C4-2B (cell line): Measurements from ENCODE around the gene SKI.
A peak's percentile ranks its signal among the peaks of the same experiment; 100 is the strongest.

Source experiments
- H3K27ac ChIP-seq: fragments of 450-650 bp; 2 replicates; pipeline ENCODE4 v1.5.1; 2017
- ZFX ChIP-seq: fragments of 450-650 bp; IDR thresholded peaks from 2 replicates; pipeline ENCODE4 v1.6.1; 2017
- TF ChIP-seq, protein P1 (sequence below): fragments of 450-650 bp; conservative IDR thresholded peaks from 2 replicates; pipeline ENCODE4 v1.5.1; 2017; ENCODE audit warnings: mild to moderate bottlenecking

Gene SKI

GRCh38 chr1:2212532-2213491 lies 15.3 kb upstream of the SKI start:
- TF ChIP-seq, protein P1, sequence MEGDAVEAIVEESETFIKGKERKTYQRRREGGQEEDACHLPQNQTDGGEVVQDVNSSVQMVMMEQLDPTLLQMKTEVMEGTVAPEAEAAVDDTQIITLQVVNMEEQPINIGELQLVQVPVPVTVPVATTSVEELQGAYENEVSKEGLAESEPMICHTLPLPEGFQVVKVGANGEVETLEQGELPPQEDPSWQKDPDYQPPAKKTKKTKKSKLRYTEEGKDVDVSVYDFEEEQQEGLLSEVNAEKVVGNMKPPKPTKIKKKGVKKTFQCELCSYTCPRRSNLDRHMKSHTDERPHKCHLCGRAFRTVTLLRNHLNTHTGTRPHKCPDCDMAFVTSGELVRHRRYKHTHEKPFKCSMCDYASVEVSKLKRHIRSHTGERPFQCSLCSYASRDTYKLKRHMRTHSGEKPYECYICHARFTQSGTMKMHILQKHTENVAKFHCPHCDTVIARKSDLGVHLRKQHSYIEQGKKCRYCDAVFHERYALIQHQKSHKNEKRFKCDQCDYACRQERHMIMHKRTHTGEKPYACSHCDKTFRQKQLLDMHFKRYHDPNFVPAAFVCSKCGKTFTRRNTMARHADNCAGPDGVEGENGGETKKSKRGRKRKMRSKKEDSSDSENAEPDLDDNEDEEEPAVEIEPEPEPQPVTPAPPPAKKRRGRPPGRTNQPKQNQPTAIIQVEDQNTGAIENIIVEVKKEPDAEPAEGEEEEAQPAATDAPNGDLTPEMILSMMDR: no peak
- 0 out of 2 replicates have a peak, but pooled peaks have one; percentile 24 for TF ChIP-seq ZFX
- H3K27ac ChIP-seq: peak overlapping the region; percentile 34

- no peak overlapping the region; the same call in 1 of the 2 replicates for H3K27ac ChIP-seq
- TF ChIP-seq, protein P1: no peak
- no peak for TF ChIP-seq ZFX
Measured at GRCh38 chr1:2213576-2214505, 14.3 kb upstream of the SKI start.

DNA sequence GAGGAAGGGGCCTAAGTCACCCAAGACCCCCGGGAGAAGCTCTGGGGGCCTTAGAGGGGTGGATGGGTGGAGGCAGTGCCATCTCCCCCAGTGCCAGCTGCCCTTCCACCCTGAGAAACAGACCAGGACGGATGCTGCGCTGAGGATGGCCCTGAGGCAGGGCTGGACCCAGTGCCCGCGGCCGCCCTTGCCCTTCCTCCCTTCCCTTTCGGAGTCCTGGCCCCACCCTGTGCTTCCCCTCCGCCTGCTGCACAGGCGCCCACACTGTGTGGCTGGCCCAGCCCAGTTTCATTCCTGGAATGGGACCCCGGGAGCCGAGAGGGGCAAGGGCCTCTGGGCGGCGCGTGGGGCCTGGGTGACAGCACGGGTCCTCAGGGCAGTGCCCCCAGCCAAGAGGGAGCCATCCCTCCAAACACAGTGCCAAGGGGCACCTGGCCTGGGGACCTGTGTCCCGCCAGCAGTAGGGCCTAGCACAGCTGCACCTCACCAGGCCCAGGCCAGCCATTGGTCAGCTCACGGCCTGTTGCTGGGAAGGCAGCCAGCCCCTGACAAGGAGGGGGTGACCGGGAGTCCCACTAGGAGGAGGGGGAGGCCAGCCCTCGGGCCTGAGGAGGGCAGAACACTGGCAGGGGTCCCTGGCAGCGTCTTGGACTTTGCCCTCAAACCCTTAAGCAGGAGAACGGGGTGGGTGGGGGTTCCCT lies 13.4 kb upstream of the SKI start:
- TF ChIP-seq, protein P1: no peak
- TF ChIP-seq ZFX: no peak
- H3K27ac ChIP-seq: no peak overlapping the region

GRCh38 chr1:2215329-2215728 lies 12.8 kb upstream of the SKI start:
- H3K27ac ChIP-seq: no peak overlapping the region
- TF ChIP-seq, protein P1: no peak
- TF ChIP-seq ZFX: no peak

DNA sequence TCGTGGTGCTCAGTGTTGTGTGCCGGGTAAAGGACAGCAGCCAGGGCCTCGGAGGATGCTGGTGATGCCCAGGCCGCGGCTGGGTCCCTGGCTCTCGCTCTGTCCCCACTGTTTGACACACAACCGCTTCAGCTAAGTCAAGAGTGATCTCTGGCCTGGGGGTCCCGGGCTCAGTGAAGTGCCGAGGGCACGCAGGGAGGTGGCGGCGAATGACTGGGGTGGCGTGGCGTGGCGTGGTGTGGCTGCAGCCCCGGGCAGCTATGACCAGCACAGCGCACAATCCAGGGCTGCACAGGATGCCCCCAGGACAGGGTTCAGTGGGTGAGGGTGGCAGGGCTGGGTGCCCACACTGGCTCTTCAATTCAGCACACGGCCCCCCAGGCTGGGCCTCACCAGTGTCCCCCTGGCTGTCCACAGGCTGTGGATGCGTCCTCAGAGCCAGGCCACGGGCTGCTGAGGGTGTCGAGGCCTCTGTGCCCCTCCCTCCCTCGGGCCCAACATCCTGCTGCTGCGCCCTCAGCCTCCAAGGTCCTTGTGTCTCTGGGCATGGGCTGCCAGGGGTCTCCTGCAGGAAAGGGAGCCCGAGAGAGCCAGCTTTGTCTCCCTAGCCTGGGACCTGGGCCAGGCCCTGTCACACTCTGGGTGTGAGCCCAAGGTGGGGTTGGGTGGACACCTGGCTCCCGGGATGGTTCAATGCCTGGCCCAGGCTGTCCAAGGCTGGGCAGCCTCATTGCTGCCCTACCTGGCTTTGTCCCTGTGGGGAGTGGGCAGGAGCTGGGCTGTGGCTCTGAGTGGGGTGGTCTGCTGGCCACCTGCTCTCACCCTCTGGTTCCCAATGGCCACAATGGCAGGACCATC lies 12.0 kb upstream of the SKI start:
- no peak overlapping the region for H3K27ac ChIP-seq
- TF ChIP-seq, protein P1: no peak

- no peak overlapping the region for H3K27ac ChIP-seq
- TF ChIP-seq ZFX: no peak
Measured at GRCh38 chr1:2216767-2217058, 11.4 kb upstream of the SKI start.

DNA sequence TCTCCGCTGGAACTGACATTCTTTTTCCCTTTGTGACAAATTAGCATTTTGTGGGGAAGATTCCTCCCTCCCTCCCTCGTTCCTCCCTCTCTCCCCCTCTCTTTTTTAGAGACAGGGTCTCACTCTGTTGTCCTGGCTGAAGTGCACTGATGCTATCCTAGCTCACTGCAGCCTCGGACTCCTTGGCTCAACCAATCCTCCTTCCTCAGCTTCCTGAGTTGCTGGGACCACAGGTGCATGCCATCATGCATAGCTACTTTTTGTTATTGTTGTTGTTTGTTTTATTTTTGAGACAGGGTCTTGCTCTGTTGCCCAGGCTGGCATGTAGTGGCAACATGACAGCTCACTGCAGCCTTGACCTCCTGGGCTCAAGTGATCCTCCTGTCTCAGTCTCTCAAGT lies 6.8 kb upstream of the SKI start:
- TF ChIP-seq, protein P1: no peak
- no peak for TF ChIP-seq ZFX
- no peak overlapping the region for H3K27ac ChIP-seq
